HepG2 (cell line): ENCODE measurements around the gene LHPP. TPM values are rescaled to one million over a fixed set of nuclear protein-coding genes. Genes with fewer than 3 reads are reported as not detected.

ENCODE experiments used
- ATAC-seq: fragments of 200-7000 bp; cut with Tn5 transposase; 3 replicates; pipeline ENCODE4 v1.9.1; 2020; ENCODE audit warnings: mild to moderate bottlenecking, moderate library complexity
- BruUV-seq: library from RNA; stranded (reverse); fragments of 400-500 nt; replicated peaks from 2 replicates; lab custom pipeline; 2021; lab: Mats Ljungman, UMichigan
- CTCF ChIA-PET: fragments of 300-600 bp; formaldehyde crosslinking; extraction: SDS; loops from one replicate; lab custom pipeline; 2021; ENCODE audit warnings: low total read pairs, inconsistent platforms, low intra/inter-chr PET ratio; lab: Yijun Ruan, JAX
- POLR2A ChIA-PET: fragments of 350-600 bp; sonication (Branson Sonifier 250); formaldehyde crosslinking; loops from one replicate; lab custom pipeline; 2020; ENCODE audit warnings: antibody characterized with exemption, inconsistent platforms; lab: Yijun Ruan, JAX
- DNase-seq: peaks from one replicate; pipeline ENCODE4 v3.0.0-alpha.2; 2015; ENCODE audit warnings: low spot score
- FAIRE-seq: peaks from 3 replicates; lab custom pipeline; 2011; peaks lifted over from hg19 to GRCh38; lab: Jason Lieb, UNC
- H2AFZ ChIP-seq: one replicate; pipeline ENCODE4 v1.6.1; 2011; ENCODE audit warnings: low read length, inconsistent platforms
- H3K27ac ChIP-seq: fragments of 300-600 bp; 3 replicates; pipeline ENCODE4 v1.8.0; 2011; ENCODE audit warnings: mixed run types, mild to moderate bottlenecking, mixed read lengths, low read length, inconsistent platforms; ENCODE audit not compliant: insufficient read depth; ENCODE audit errors: extremely low read length
- H3K27me3 ChIP-seq, 2 experiments: fragments of 200-600 bp in 1 of 2; 2 replicates in 1 of 2; 3 replicates in 1 of 2; pipeline versions ENCODE4 v1.6.0 to v1.8.0; 2011; ENCODE audit warnings: low read length in 2 of 2, mild to moderate bottlenecking in 2 of 2, moderate library complexity in 2 of 2, inconsistent platforms in 1 of 2; ENCODE audit not compliant: insufficient read depth in 2 of 2, control insufficient read depth in 1 of 2
- H3K36me3 ChIP-seq, 2 experiments: fragments of 200-600 bp in 1 of 2; replicated peaks in 1 of 2; 2 replicates in 1 of 2; 3 replicates in 1 of 2; pipeline versions ENCODE4 v1.5.1 to v1.8.0; 2011; ENCODE audit warnings: low read length in 2 of 2, inconsistent platforms in 1 of 2; ENCODE audit not compliant: insufficient read depth in 2 of 2, control insufficient read depth in 1 of 2
- H3K4me1 ChIP-seq: 2 replicates; pipeline ENCODE4 v1.5.1; 2012; ENCODE audit warnings: low read length, inconsistent platforms; ENCODE audit not compliant: insufficient read depth
- H3K4me2 ChIP-seq: 2 replicates; pipeline ENCODE4 v1.6.0; 2011; ENCODE audit warnings: low read depth, low read length, inconsistent platforms
- H3K4me3 ChIP-seq, 3 experiments: fragments of 200-600 bp in 1 of 3; sonication (generic), shearing (Covaris generic) in 1 of 3; replicated peaks in 1 of 3; 2 replicates each; pipeline ENCODE4 v1.5.1; 2011 to 2016; ENCODE audit warnings: low read length in 3 of 3, inconsistent platforms in 2 of 3, low read depth in 2 of 3, mild to moderate bottlenecking in 2 of 3, control low read depth in 1 of 3, mixed read lengths in 1 of 3; ENCODE audit not compliant: insufficient read depth in 1 of 3
- H3K79me2 ChIP-seq: one replicate; pipeline ENCODE4 v1.6.1; 2011; ENCODE audit warnings: low read length, inconsistent platforms; ENCODE audit not compliant: insufficient read depth
- H3K9ac ChIP-seq: 2 replicates; pipeline ENCODE4 v1.6.0; 2011; ENCODE audit warnings: mild to moderate bottlenecking, low read depth, low read length, inconsistent platforms; ENCODE audit not compliant: insufficient read depth
- H3K9me3 ChIP-seq: 2 replicates; pipeline ENCODE4 v1.5.1; 2012; ENCODE audit warnings: mild to moderate bottlenecking, low read length
- H4K20me1 ChIP-seq: 2 replicates; pipeline ENCODE4 v1.6.0; 2011; ENCODE audit warnings: inconsistent platforms, mild to moderate bottlenecking, low read length, moderate library complexity; ENCODE audit not compliant: insufficient read depth
- FIP1L1 ChIP-seq: fragments of 200-400 bp; formaldehyde crosslinking; IDR thresholded peaks from 2 replicates; pipeline ENCODE4 v1.6.1; 2018; ENCODE audit warnings: low read depth, mild to moderate bottlenecking, low read length, moderate library complexity, borderline replicate concordance; ENCODE audit not compliant: insufficient read depth
- MAZ ChIP-seq, 2 experiments: sonication (generic) in 1 of 2; formaldehyde crosslinking in 1 of 2; IDR thresholded peaks; 2 replicates each; pipeline versions ENCODE4 v1.5.0 to v1.6.1; 2012 to 2020; ENCODE audit warnings: low read depth in 2 of 2, mild to moderate bottlenecking in 2 of 2, borderline replicate concordance in 1 of 2, improper control_type of control experiment in 1 of 2, low read length in 1 of 2, missing genetic modification reagents in 1 of 2, moderate library complexity in 1 of 2
- RORA ChIP-seq: sonication (generic); formaldehyde crosslinking; IDR thresholded peaks from 2 replicates; pipeline ENCODE4 v1.5.0; 2020; ENCODE audit warnings: mild to moderate bottlenecking, missing genetic modification reagents, moderate library complexity
- TRIM24 ChIP-seq: sonication (generic); formaldehyde crosslinking; IDR thresholded peaks from 2 replicates; pipeline ENCODE4 v1.8.0; 2022; ENCODE audit warnings: mild to moderate bottlenecking, missing genetic modification reagents
- ZFAT ChIP-seq: sonication (generic); formaldehyde crosslinking; conservative IDR thresholded peaks from 2 replicates; pipeline ENCODE4 v1.8.1; 2023; ENCODE audit warnings: missing genetic modification reagents, inconsistent platforms
- ZMAT3 ChIP-seq: sonication (generic); formaldehyde crosslinking; conservative IDR thresholded peaks from 2 replicates; pipeline ENCODE4 v1.7.0; 2021; ENCODE audit warnings: missing genetic modification reagents
- ZNF3 ChIP-seq: IDR thresholded peaks from 2 replicates; pipeline ENCODE4 v1.7.0; 2017; ENCODE audit warnings: inconsistent platforms
- ZNF382 ChIP-seq: sonication (generic); formaldehyde crosslinking; IDR thresholded peaks from 2 replicates; pipeline ENCODE4 v1.5.0; 2020; ENCODE audit warnings: missing genetic modification reagents, mild to moderate bottlenecking, borderline replicate concordance
- WGBS: methylation state at CpG from one replicate; pipeline ENCODE4 v1.1.6; 2017; ENCODE audit warnings: low lambda C conversion rate; 5-methylcytosine and 5-hydroxymethylcytosine counted together
- in situ Hi-C: cut with HindIII; loops from 2 replicates; pipeline ENCODE4 v1.10.0; 2017; ENCODE audit warnings: low pct_unique_long_range_greater_than_20kb; ENCODE audit not compliant: extremely low pct_ligation_motif_present
- intact Hi-C: fragments of 100-400 bp; cut with micrococcal nuclease; formaldehyde crosslinking; loops from one replicate; pipeline ENCODE4 v1.10.0; 2022; ENCODE audit not compliant: unreplicated experiment
- polyA plus RNA-seq, 8 experiments: library from polyadenylated mRNA; depleted of rRNA in 3 of 8; stranded (reverse) in 7 of 8; unstranded in 1 of 8; fragments of >200 nt; fragmentation: Illumina TruSeq in 4 of 8; extraction: Trizol in 4 of 8; gene quantifications; 2 replicates each; pipeline versions ENCODE4 v1.2.1 to v1.2.3, GENCODE V29; 2011 to 2016; ENCODE audit warnings: low read depth in 4 of 8, missing spikeins in 1 of 8, mixed read lengths in 1 of 8; ENCODE audit not compliant: insufficient read depth in 1 of 8
- total RNA-seq, 5 experiments: library from RNA; depleted of rRNA; stranded (reverse); fragments of >200 nt; fragmentation: Illumina TruSeq; extraction: Trizol; gene quantifications; 2 replicates each; pipeline ENCODE4 v1.2.3, GENCODE V29; 2016; ENCODE audit warnings: low read depth in 1 of 5
- TF ChIP-seq, protein P1 (sequence below): sonication (generic); formaldehyde crosslinking; IDR thresholded peaks from 2 replicates; pipeline ENCODE4 v1.4.0; 2020; ENCODE audit warnings: missing genetic modification reagents
- TF ChIP-seq, protein P2 (sequence below): sonication (generic); formaldehyde crosslinking; IDR thresholded peaks from 2 replicates; pipeline ENCODE4 v1.5.0; 2020; ENCODE audit warnings: mild to moderate bottlenecking, missing genetic modification reagents, moderate library complexity
- TF ChIP-seq, protein P3 (sequence below): sonication (generic); formaldehyde crosslinking; IDR thresholded peaks from 2 replicates; pipeline ENCODE4 v1.4.0; 2020; ENCODE audit warnings: missing genetic modification reagents

LHPP gene
- total and polyA plus RNA-seq, 2 of the 13 experiments (the other 11 are each of a cell fraction or from before 2014, with no cell fraction given) = 5.2 to 13.1 TPM

DNA sequence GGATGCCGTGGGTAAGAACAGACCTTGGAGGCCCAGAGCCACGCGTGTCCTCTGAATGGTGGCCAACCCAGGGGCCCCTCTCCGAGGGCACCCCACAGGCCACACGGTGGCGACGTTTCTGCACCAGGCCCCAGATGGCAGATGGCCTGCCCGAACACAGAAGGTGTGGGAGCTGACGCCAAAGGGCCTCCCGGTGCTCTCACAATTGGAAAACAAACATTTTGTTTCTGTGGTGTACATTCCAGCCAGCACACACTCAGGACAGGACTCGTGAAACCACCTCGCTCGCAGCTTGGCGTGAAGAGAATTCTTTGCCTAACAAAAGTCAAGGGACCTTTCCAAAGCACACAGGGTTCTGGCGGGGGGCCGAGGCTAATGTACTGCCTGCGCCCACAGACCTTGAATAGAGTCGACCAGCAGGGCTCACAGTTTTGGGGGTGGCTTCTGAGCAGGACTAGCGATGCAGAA, 170.5 kb downstream of the LHPP start (continued):
- TF ChIP-seq, protein P1, sequence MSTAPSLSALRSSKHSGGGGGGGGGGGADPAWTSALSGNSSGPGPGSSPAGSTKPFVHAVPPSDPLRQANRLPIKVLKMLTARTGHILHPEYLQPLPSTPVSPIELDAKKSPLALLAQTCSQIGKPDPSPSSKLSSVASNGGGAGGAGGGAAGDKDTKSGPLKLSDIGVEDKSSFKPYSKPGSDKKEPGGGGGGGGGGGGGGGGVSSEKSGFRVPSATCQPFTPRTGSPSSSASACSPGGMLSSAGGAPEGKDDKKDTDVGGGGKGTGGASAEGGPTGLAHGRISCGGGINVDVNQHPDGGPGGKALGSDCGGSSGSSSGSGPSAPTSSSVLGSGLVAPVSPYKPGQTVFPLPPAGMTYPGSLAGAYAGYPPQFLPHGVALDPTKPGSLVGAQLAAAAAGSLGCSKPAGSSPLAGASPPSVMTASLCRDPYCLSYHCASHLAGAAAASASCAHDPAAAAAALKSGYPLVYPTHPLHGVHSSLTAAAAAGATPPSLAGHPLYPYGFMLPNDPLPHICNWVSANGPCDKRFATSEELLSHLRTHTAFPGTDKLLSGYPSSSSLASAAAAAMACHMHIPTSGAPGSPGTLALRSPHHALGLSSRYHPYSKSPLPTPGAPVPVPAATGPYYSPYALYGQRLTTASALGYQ = no peak
- no peak for TF ChIP-seq RORA (CRISPR knock-in tag)
- TF ChIP-seq, protein P2, sequence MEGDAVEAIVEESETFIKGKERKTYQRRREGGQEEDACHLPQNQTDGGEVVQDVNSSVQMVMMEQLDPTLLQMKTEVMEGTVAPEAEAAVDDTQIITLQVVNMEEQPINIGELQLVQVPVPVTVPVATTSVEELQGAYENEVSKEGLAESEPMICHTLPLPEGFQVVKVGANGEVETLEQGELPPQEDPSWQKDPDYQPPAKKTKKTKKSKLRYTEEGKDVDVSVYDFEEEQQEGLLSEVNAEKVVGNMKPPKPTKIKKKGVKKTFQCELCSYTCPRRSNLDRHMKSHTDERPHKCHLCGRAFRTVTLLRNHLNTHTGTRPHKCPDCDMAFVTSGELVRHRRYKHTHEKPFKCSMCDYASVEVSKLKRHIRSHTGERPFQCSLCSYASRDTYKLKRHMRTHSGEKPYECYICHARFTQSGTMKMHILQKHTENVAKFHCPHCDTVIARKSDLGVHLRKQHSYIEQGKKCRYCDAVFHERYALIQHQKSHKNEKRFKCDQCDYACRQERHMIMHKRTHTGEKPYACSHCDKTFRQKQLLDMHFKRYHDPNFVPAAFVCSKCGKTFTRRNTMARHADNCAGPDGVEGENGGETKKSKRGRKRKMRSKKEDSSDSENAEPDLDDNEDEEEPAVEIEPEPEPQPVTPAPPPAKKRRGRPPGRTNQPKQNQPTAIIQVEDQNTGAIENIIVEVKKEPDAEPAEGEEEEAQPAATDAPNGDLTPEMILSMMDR (CRISPR knock-in tag) = peak; percentile 61

DNA sequence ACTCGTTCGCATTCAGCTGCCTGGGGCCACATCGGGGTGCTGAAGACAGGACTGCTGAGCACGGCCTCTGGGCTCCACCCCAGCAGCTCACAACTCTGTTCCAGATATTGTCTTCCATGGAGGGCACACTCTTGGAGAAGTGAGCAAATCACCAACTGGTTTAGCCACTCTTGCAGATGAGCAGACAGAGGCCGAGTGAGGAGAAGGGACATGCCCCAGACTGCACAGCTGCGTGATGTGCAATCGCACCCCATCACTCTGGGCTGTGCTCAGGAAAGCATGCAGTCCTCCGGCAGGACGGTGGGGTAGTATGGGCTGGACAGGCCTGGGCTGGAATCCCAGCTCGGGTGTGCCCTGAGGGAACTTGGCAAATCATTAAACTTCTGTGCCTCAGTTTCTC, 170.9 kb downstream of the LHPP start:
- FAIRE-seq = no peak
- TF ChIP-seq MAZ (IDR thresholded peaks at IDR 0.05; ENCODE audit: borderline replicate concordance, low read depth, low read length) = no peak
- TF ChIP-seq MAZ (CRISPR knock-in tag; IDR thresholded peaks at IDR 0.05; ENCODE audit: low read depth) = no peak
- no peak for TF ChIP-seq FIP1L1
- no peak for TF ChIP-seq TRIM24 (CRISPR knock-in tag)
- TF ChIP-seq ZNF382 (CRISPR knock-in tag) = no peak
- no peak for TF ChIP-seq ZNF3 (CRISPR knock-in tag)
- TF ChIP-seq ZFAT (CRISPR knock-in tag) = no peak
- no peak for TF ChIP-seq ZMAT3
- TF ChIP-seq, protein P3, sequence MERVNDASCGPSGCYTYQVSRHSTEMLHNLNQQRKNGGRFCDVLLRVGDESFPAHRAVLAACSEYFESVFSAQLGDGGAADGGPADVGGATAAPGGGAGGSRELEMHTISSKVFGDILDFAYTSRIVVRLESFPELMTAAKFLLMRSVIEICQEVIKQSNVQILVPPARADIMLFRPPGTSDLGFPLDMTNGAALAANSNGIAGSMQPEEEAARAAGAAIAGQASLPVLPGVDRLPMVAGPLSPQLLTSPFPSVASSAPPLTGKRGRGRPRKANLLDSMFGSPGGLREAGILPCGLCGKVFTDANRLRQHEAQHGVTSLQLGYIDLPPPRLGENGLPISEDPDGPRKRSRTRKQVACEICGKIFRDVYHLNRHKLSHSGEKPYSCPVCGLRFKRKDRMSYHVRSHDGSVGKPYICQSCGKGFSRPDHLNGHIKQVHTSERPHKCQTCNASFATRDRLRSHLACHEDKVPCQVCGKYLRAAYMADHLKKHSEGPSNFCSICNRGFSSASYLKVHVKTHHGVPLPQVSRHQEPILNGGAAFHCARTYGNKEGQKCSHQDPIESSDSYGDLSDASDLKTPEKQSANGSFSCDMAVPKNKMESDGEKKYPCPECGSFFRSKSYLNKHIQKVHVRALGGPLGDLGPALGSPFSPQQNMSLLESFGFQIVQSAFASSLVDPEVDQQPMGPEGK (CRISPR knock-in tag) = no peak

More for the DNA sequence above, 170.9 kb downstream of the LHPP start:
- no TSS peak for BruUV-seq
- H3K4me1 ChIP-seq = no peaks in the 10 kb centered on the region
- in situ Hi-C loops (no loop called here), intact Hi-C loops (loop anchor here (1.0 kb wide), 2 partner anchors 39 to 109 kb away; no protein-coding TSS in a partner anchor)
- H3K9me3 ChIP-seq = no peaks in the 10 kb centered on the region
- CTCF ChIA-PET = interaction anchor here (0.9 to 1.5 kb wide), 2 partner anchors 109 to 113 kb away, joined by 3 to 7 read pairs; no protein-coding TSS in a partner anchor
- DNase-seq = no peak
- POLR2A ChIA-PET = no interaction called here
- H3K27me3 ChIP-seq = no peaks in the 10 kb centered on the region
- H3K4me2 ChIP-seq = no peak overlapping the region
- H2AFZ ChIP-seq = no peak overlapping the region
- H3K9ac ChIP-seq = no peak overlapping the region
- H3K79me2 ChIP-seq = no peaks in the 10 kb centered on the region
- H3K36me3 ChIP-seq = peaks cover 0 to 3% of the 10 kb centered on the region in 2 experiments; a peak in 2 of 5 replicates
- 97% methylated on average over 6 of the region's 10 CpGs for WGBS
- no peak for ATAC-seq
- no peak overlapping the region for H3K27ac ChIP-seq
- no peak overlapping the region for H3K4me3 ChIP-seq
- H4K20me1 ChIP-seq = no peaks in the 10 kb centered on the region
